Lower lobe of right lung (tissue), 2 donors: Measurements from ENCODE around the gene DENND4B. TPM values are rescaled to one million over a fixed set of nuclear protein-coding genes. Genes with fewer than 3 reads are reported as not detected.

Source experiments
- ATAC-seq, 2 donors: fragments of 200-7000 bp; cut with Tn5 transposase; one replicate each; pipeline ENCODE4 v1.9.1; 2020 to 2022; ENCODE audit warnings: mild to moderate bottlenecking in 2 of 2, moderate library complexity in 2 of 2
- DNase-seq: peaks from one replicate; pipeline ENCODE4 v3.0.0-alpha.2; 2020
- H3K27ac ChIP-seq: fragments of 200-600 bp; one replicate; pipeline ENCODE4 v1.8.0; 2022
- H3K27me3 ChIP-seq: fragments of 200-600 bp; one replicate; pipeline ENCODE4 v1.8.0; 2022; ENCODE audit warnings: low read depth
- H3K36me3 ChIP-seq: fragments of 200-600 bp; one replicate; pipeline ENCODE4 v1.8.0; 2022; ENCODE audit warnings: mild to moderate bottlenecking
- H3K4me1 ChIP-seq: fragments of 200-600 bp; one replicate; pipeline ENCODE4 v1.8.0; 2022
- H3K4me3 ChIP-seq: fragments of 200-600 bp; one replicate; pipeline ENCODE4 v1.8.0; 2022; ENCODE audit warnings: mild to moderate bottlenecking
- H3K9me3 ChIP-seq: fragments of 200-600 bp; one replicate; pipeline ENCODE4 v1.8.0; 2022
- intact Hi-C: fragments of 100-400 bp; cut with DNase I; formaldehyde crosslinking; loops from one replicate; pipeline ENCODE4 v1.11.0; 2022
- total RNA-seq: library from RNA; stranded (reverse); fragmentation: NEBNext Ultra II Directional; extraction: Animal tissue kit (Norgen Biotek cat#: 25700); gene quantifications from one replicate; pipeline ENCODE4 v1.2.1, GENCODE V29; 2021
- TF ChIP-seq, protein P1 (sequence below): fragments of 200-600 bp; IDR thresholded peaks from one replicate; pipeline ENCODE4 v1.8.0; 2022; ENCODE audit warnings: antibody characterized with exemption, mild to moderate bottlenecking
- donor health status: DM: no; HTN: yes; CAD: no; lungs with severe emphysema.

Gene DENND4B
- total RNA-seq, 1 donor from 2014 or later: 95.4 TPM

DNA sequence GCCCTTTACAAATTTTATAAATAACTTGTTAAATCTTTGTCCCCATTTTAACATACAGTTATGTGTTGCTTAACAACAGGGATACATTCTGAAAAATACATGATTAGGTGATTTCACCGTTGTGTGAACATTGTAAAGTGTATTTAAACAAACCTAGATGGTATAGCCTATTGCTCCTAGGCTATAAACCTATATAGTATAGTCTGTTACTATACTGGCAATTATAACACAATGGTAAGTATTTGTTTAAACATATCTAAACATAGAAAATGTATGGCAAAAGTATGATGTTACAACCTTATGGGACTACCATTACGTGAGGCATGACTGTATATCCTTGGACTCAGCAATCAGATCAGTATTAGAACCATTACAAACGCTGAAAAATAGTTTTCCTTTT lies 60.4 kb downstream of the DENND4B start:
- intact Hi-C loops: no loop called here
- DNase-seq (no peak), ATAC-seq (no peak)

DNA sequence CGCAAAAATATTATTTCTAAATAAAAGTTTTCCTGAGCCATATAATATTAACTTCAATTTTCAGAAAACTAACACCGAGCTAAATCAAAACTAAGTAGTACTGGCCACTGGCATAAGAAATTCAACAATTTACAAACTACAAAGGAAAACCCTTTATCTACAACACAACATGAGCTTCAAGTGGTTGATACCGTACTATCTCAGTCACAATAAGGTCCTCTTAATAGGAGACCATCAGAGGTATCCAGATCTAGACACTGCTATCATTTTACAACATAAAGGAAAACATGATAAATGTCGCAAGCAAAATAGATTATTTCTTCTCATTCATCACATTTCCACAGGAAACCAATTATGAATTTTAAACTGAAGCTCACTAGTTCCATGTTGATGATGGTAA lies 63.3 kb downstream of the DENND4B start:
- Histone ChIP-seq H3K36me3 (no peaks in the 10 kb centered on the region), H3K4me1 (peaks cover 44% of the 10 kb centered on the region), H3K27ac (no peak overlapping the region), H3K4me3 (no peak overlapping the region), H3K9me3 (no peaks in the 10 kb centered on the region), H3K27me3 (no peaks in the 10 kb centered on the region)
- ATAC-seq: no peak
- intact Hi-C loops: no loop called here
- TF ChIP-seq, protein P1, sequence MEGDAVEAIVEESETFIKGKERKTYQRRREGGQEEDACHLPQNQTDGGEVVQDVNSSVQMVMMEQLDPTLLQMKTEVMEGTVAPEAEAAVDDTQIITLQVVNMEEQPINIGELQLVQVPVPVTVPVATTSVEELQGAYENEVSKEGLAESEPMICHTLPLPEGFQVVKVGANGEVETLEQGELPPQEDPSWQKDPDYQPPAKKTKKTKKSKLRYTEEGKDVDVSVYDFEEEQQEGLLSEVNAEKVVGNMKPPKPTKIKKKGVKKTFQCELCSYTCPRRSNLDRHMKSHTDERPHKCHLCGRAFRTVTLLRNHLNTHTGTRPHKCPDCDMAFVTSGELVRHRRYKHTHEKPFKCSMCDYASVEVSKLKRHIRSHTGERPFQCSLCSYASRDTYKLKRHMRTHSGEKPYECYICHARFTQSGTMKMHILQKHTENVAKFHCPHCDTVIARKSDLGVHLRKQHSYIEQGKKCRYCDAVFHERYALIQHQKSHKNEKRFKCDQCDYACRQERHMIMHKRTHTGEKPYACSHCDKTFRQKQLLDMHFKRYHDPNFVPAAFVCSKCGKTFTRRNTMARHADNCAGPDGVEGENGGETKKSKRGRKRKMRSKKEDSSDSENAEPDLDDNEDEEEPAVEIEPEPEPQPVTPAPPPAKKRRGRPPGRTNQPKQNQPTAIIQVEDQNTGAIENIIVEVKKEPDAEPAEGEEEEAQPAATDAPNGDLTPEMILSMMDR: no peak
- DNase-seq: no peak

More for the DNA sequence above, 60.4 kb downstream of the DENND4B start:
- Histone ChIP-seq H3K4me1 (peaks cover 44% of the 10 kb centered on the region), H3K27me3 (no peaks in the 10 kb centered on the region), H3K4me3 (no peak overlapping the region), H3K9me3 (no peaks in the 10 kb centered on the region), H3K36me3 (peaks cover 15% of the 10 kb centered on the region), H3K27ac (no peak overlapping the region)
- TF ChIP-seq, protein P1: no peak

DNA sequence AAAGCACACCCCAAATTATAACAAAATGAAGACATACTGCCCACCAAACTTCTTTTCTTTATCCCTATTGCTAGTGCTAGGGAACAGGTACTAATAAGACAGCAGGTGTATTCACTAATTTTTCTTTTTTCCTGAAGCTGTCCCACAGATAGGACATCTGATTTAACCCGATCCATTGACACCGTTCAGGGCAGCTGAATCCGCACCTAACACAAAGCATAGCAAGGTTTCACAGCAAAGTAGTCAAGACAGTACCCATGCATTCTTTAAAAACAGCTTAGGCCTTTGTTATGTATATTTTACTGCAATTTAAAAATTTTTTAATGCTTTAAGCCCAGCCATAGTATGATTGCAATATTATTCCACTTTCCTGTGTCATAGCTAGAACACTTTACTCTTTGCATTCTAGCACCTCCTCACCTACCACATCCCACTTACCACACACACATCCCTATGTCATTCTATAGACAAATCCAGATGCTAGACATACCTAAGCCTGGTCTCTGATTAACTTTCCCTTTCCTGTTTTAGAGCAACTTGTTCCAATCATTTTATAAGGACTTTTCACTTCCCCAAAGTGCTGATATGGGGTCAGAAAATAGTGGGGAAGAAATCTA lies 64.1 kb downstream of the DENND4B start:
- TF ChIP-seq, protein P1: no peak
- Histone ChIP-seq H3K27me3 (no peaks in the 10 kb centered on the region), H3K4me3 (no peak overlapping the region), H3K27ac (no peak overlapping the region), H3K9me3 (no peaks in the 10 kb centered on the region), H3K36me3 (no peaks in the 10 kb centered on the region), H3K4me1 (peaks cover 36% of the 10 kb centered on the region)
- intact Hi-C loops: no loop called here
- ATAC-seq (no peak), DNase-seq (no peak)

DNA sequence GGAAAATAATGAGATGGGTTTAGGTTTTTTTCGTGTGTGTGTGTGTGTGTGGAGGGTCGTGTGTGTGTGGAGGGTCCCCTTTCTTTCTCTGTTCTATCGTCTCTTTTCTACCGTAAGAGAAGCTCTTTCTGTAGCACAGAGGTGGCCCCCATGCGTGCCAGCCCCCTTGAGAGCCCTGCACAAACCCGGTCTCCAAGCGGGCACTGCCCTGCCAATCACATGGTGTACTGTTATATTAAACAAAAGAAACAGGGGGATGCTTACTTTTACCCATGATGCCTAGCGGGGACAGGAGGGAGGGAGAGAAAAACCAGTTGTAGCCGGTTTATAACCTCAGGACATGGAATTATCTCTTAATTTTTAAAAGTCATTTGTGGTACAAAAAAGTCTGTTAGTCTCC lies 64.8 kb downstream of the DENND4B start:
- intact Hi-C loops: no loop called here
- ATAC-seq (peak; percentile 11 to 33), DNase-seq (no peak)
- no peaks in the 10 kb centered on the region for H3K36me3 ChIP-seq
- peak overlapping the region; percentile 6 for H3K4me3 ChIP-seq
- no peak overlapping the region for H3K27ac ChIP-seq
- TF ChIP-seq, protein P1: no peak
- H3K27me3 ChIP-seq: no peaks in the 10 kb centered on the region
- no peaks in the 10 kb centered on the region for H3K9me3 ChIP-seq
- peaks cover 29% of the 10 kb centered on the region for H3K4me1 ChIP-seq

DNA sequence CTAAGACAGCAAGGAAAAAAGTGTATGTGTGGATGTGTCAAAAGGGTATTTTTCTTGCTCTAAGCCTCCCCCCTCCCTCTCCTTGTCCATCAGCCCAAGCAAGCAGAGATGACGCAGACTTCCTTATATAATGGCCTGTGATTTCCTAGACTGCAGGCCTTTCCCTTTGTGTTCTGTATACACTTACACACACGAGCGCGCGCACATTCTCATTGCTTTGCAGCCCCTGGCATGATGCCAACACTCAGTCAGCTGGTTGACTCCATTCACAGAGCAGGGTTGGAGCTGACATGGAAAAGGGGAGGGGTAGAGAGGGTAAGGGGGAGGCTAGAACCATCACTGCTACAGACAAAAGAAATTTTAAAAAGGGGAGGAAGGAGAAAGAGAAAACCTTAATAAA lies 65.6 kb downstream of the DENND4B start:
- Histone ChIP-seq H3K9me3 (no peaks in the 10 kb centered on the region), H3K36me3 (no peaks in the 10 kb centered on the region), H3K4me3 (peak overlapping the region; percentile 6), H3K4me1 (peaks cover 28% of the 10 kb centered on the region), H3K27me3 (no peaks in the 10 kb centered on the region), H3K27ac (no peak overlapping the region)
- intact Hi-C loops: no loop called here
- peak; percentile 92 to 94 for ATAC-seq
- TF ChIP-seq, protein P1: no peak
- peak; percentile 87 for DNase-seq
